ENCODE data around the gene GOT2. TPM values are rescaled to one million over a fixed set of nuclear protein-coding genes. Genes with fewer than 3 reads are reported as not detected.
"Not testable (repeated sequence)": the region's sequence is repeated elsewhere in the genome, so short reads cannot be mapped to it uniquely, and the experiment has no call there.

Gene GOT2
- total and polyA plus RNA-seq, 2 experiments from 2014 or later, result 46.5 to 87.9 TPM

DNA sequence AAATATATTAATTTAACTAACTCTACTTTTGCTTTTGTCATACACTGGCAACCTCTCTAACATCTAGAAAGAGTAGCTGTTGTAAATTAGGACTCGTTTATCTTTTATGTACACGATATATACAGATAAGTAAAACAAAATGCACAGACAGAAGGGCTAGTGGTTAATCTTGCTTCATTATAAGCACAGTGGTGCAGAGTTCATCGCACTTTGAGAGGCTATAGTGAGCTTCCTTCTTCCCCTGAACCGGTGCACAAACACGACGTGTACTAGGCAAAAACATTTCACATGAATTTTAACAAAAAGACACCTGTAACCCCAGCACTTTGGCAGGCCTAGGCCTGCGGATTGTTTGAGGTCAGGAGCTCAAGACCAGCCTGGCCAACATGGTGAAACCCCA is 10.4 kb upstream of the GOT2 start:
- H3K4me1 ChIP-seq (ENCODE audit: insufficient read depth), result no peaks in the 10 kb centered on the region
- no peak for DNase-seq
- H3K27ac ChIP-seq, result no peak overlapping the region
- no peak overlapping the region for H3K4me3 ChIP-seq
- H4K20me1 ChIP-seq (ENCODE audit: insufficient read depth), result no peaks in the 10 kb centered on the region
- no peaks in the 10 kb centered on the region for H3F3A ChIP-seq (ENCODE audit: insufficient read depth)
- no peaks in the 10 kb centered on the region for H3K79me2 ChIP-seq (ENCODE audit: insufficient read depth)
- in situ Hi-C loops (cut with MboI), result no loop called here
- 64 to 65% methylated on average over 7 of the region's 7 CpGs for WGBS, 2 experiments (ENCODE audit: low coverage in 1 of 2, low lambda C conversion rate in 2 of 2, missing lambda C conversion rate in 2 of 2)
- no peak for TF ChIP-seq EZH2 (IDR thresholded peaks at IDR 0.05; ENCODE audit: insufficient read depth, poor library complexity, severe bottlenecking)
- H2AFZ ChIP-seq, result no peak overlapping the region
- no peak overlapping the region for H3K4me2 ChIP-seq (ENCODE audit: unreplicated experiment)
- no peak overlapping the region for H3K9ac ChIP-seq
- H3K9me2 ChIP-seq (ENCODE audit: insufficient read depth), result no peaks in the 10 kb centered on the region
- no peaks in the 10 kb centered on the region for H3K36me3 ChIP-seq (ENCODE audit: low read depth)
- H3K9me3 ChIP-seq (ENCODE audit: low read depth), result no peaks in the 10 kb centered on the region
- no peaks in the 10 kb centered on the region for H3K27me3 ChIP-seq (replicated peaks; ENCODE audit: insufficient read depth)

DNA sequence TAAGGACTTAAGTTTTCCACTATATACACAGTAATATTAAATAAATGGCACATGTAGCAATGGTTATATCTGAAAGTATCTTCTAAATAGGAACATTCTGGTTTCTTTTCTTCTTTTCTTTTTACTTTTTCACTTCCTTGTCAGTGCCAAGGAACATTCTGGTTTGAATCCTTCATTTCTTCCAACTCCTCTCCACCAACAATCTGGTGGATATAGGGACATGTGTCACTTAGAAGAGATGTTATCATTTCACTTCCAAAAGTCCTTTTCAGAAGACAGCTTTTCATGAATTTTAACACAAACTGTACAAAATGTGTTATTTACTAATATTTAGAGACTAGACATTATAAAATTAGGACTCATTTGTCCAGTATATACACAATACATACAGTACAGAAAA is 7.9 kb upstream of the GOT2 start:
- no peaks in the 10 kb centered on the region for H3F3A ChIP-seq (ENCODE audit: insufficient read depth)
- in situ Hi-C loops (cut with MboI), result no loop called here
- H3K4me1 ChIP-seq (ENCODE audit: insufficient read depth), result no peaks in the 10 kb centered on the region
- H3K27me3 ChIP-seq (replicated peaks; ENCODE audit: insufficient read depth), result no peaks in the 10 kb centered on the region
- H3K27ac ChIP-seq, result no peak overlapping the region
- no peak overlapping the region for H2AFZ ChIP-seq
- TF ChIP-seq EZH2phosphoT487 (IDR thresholded peaks at IDR 0.05; ENCODE audit: insufficient read depth, low read depth) (no peak), EZH2 (IDR thresholded peaks at IDR 0.05; ENCODE audit: insufficient read depth, poor library complexity, severe bottlenecking) (no peak)
- no peaks in the 10 kb centered on the region for H4K20me1 ChIP-seq (ENCODE audit: insufficient read depth)
- no peaks in the 10 kb centered on the region for H3K9me3 ChIP-seq (ENCODE audit: low read depth)
- no peak overlapping the region for H3K4me3 ChIP-seq
- no peak for DNase-seq
- no peaks in the 10 kb centered on the region for H3K36me3 ChIP-seq (ENCODE audit: low read depth)
- no peaks in the 10 kb centered on the region for H3K9me2 ChIP-seq (ENCODE audit: insufficient read depth)
- H3K4me2 ChIP-seq (ENCODE audit: unreplicated experiment), result no peak overlapping the region
- no peaks in the 10 kb centered on the region for H3K79me2 ChIP-seq (ENCODE audit: insufficient read depth)
- no peak overlapping the region for H3K9ac ChIP-seq

DNA sequence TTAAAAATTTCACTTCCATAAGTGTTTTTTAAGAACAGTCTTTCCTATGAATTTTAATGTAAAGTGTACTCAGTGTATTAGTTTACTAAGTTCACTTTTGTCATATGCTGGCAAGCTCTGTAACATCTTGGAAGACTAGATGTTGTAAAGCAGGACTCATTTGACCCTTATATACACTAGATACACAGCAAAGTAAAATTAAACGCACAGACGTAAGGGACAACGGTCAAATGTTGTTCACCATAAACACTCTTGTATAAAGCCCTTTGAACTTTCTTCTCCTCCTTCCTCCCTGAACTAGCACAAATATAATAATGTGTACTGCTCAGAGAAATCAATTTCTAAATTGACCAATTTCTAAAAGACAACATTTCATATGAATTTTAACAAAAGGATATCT is 7.0 kb upstream of the GOT2 start:
- no peak overlapping the region for H2AFZ ChIP-seq
- no peaks in the 10 kb centered on the region for H3K27me3 ChIP-seq (replicated peaks; ENCODE audit: insufficient read depth)
- no peak overlapping the region for H3K4me2 ChIP-seq (ENCODE audit: unreplicated experiment)
- WGBS, 2 experiments (ENCODE audit: low coverage in 1 of 2, low lambda C conversion rate in 2 of 2, missing lambda C conversion rate in 2 of 2), result 54 to 70% methylated on average over 3 of the region's 3 CpGs
- no peaks in the 10 kb centered on the region for H3K36me3 ChIP-seq (ENCODE audit: low read depth)
- no peaks in the 10 kb centered on the region for H3K9me3 ChIP-seq (ENCODE audit: low read depth)
- TF ChIP-seq EZH2phosphoT487 (IDR thresholded peaks at IDR 0.05; ENCODE audit: insufficient read depth, low read depth), result no peak
- TF ChIP-seq EZH2 (IDR thresholded peaks at IDR 0.05; ENCODE audit: insufficient read depth, poor library complexity, severe bottlenecking), result no peak
- H3K79me2 ChIP-seq (ENCODE audit: insufficient read depth), result no peaks in the 10 kb centered on the region
- no peak overlapping the region for H3K4me3 ChIP-seq
- H3K4me1 ChIP-seq (ENCODE audit: insufficient read depth), result no peaks in the 10 kb centered on the region
- in situ Hi-C loops (cut with MboI), result no loop called here
- no peaks in the 10 kb centered on the region for H4K20me1 ChIP-seq (ENCODE audit: insufficient read depth)
- H3K9ac ChIP-seq, result no peak overlapping the region
- DNase-seq, result no peak
- H3K27ac ChIP-seq, result no peak overlapping the region
- H3K9me2 ChIP-seq (ENCODE audit: insufficient read depth), result no peaks in the 10 kb centered on the region
- H3F3A ChIP-seq (ENCODE audit: insufficient read depth), result no peaks in the 10 kb centered on the region

DNA sequence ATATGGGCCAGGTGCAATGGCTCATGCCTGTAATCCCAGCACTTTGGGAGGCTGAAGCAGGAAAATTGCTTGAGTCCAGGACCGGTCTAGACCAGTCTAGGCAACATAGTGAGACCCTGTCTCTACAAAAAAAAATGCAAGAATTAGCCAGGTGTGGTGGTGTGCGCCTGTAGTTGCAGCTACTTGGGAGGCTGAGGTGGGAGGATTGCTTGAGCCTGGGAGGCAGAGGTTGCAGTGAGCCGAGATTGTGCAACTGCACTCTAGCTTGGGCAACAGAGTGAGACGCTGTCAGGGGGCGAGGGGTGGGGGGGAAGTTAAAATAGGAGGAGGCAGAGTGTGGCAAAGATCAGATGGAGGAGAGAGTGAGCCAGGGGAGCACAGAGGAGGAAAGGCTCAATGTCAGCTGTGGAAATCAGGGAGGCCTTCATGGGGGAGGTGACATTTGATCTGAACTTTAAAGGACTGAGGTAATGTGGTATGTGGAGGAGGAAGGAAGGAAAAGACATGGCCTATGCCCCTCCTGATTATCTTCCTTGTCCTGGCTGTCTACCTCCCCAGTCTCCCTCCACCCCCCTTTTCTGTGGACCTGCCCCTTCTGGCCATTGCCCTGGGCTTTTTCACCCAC is 4.7 kb upstream of the GOT2 start:
- in situ Hi-C loops (cut with MboI), result no loop called here
- TF ChIP-seq EZH2phosphoT487 (IDR thresholded peaks at IDR 0.05; ENCODE audit: insufficient read depth, low read depth), result no peak
- TF ChIP-seq EZH2 (IDR thresholded peaks at IDR 0.05; ENCODE audit: insufficient read depth, poor library complexity, severe bottlenecking), result no peak

DNA sequence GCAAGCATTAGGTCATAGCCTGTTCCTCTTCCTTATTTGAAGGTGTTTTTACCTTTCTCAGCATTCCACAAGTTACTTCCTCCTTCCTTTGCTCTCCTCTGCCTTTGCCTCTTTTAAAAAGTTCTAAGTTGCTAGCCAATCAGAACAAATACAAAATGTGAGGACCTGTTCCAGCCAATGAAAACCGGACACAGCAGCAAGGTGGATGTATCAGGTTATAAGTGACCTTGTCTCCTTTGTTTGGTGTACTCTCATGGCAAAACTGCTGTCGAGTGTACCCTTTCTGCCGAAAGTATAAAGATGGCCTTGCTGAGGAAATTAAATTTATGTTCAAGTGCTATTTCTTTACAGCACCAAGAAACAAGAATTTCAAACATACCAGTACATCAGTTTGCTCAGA is 2.2 kb upstream of the GOT2 start:
- H3F3A ChIP-seq (ENCODE audit: insufficient read depth); DNase-seq; H2AFZ ChIP-seq; H3K27ac ChIP-seq; H3K27me3 ChIP-seq (replicated peaks; ENCODE audit: insufficient read depth); H3K4me2 ChIP-seq (ENCODE audit: unreplicated experiment); in situ Hi-C loops (cut with MboI); H3K36me3 ChIP-seq (ENCODE audit: low read depth); H3K4me3 ChIP-seq; H3K9me3 ChIP-seq (ENCODE audit: low read depth); H4K20me1 ChIP-seq (ENCODE audit: insufficient read depth); H3K9ac ChIP-seq; H3K9me2 ChIP-seq (ENCODE audit: insufficient read depth): not testable (repeated sequence)
- H3K79me2 ChIP-seq (ENCODE audit: insufficient read depth), result peaks cover 26% of the 10 kb centered on the region
- peaks cover 11% of the 10 kb centered on the region for H3K4me1 ChIP-seq (ENCODE audit: insufficient read depth)
- 82% methylated on average over 3 of the region's 3 CpGs for WGBS, 2 experiments (ENCODE audit: low coverage in 1 of 2, low lambda C conversion rate in 2 of 2, missing lambda C conversion rate in 2 of 2)

More for the DNA sequence above, 4.7 kb upstream of the GOT2 start:
- Histone ChIP-seq H3K27ac (no peak overlapping the region), H3K9me3 (ENCODE audit: low read depth) (no peaks in the 10 kb centered on the region), H3K4me3 (no peak overlapping the region), H2AFZ (no peak overlapping the region), H3K4me1 (ENCODE audit: insufficient read depth) (peaks cover 4% of the 10 kb centered on the region; the same call in 1 of the 2 replicates), H4K20me1 (ENCODE audit: insufficient read depth) (no peaks in the 10 kb centered on the region), H3K4me2 (ENCODE audit: unreplicated experiment) (no peak overlapping the region), H3K9me2 (ENCODE audit: insufficient read depth) (no peaks in the 10 kb centered on the region), H3K9ac (no peak overlapping the region), H3K79me2 (ENCODE audit: insufficient read depth) (peaks cover 1% of the 10 kb centered on the region; the same call in 1 of the 2 replicates), H3K36me3 (ENCODE audit: low read depth) (no peaks in the 10 kb centered on the region), H3F3A (ENCODE audit: insufficient read depth) (no peaks in the 10 kb centered on the region), H3K27me3 (replicated peaks; ENCODE audit: insufficient read depth) (no peaks in the 10 kb centered on the region)
- 82 to 83% methylated on average over 4 to 5 of the region's 5 CpGs for WGBS, 2 experiments (ENCODE audit: low coverage in 1 of 2, low lambda C conversion rate in 2 of 2, missing lambda C conversion rate in 2 of 2)
- no peak for DNase-seq

All from GM23248 (cell line).